Measurements from ENCODE around the gene ACTR1B.
A peak's percentile ranks its signal among the peaks of the same experiment; 100 is the strongest.

Gene ACTR1B

GRCh38 chr2:97703741-97704140 lies 39.9 kb upstream of the ACTR1B start:
- TF ChIP-seq TAF1 (IDR thresholded peaks at IDR 0.05; ENCODE audit: low read depth, low read length): no peak
- no peak for TF ChIP-seq POLR2A (IDR thresholded peaks at IDR 0.05; ENCODE audit: low read depth, low read length)
- TF ChIP-seq POU2F2 (IDR thresholded peaks at IDR 0.05; ENCODE audit: low read depth, low read length): no peak
- no peak for TF ChIP-seq POLR2AphosphoS5 (IDR thresholded peaks at IDR 0.05; ENCODE audit: low read depth, low read length)
- TF ChIP-seq PAX5 (IDR thresholded peaks at IDR 0.05; ENCODE audit: insufficient read depth, low read length, severe bottlenecking): no peak
- TF ChIP-seq SPI1 (IDR thresholded peaks at IDR 0.05; ENCODE audit: low read depth, low read length): no peak
- DNase-seq (ENCODE audit: insufficient read length, low spot score) (no peak), FAIRE-seq (no peak)

- DNase-seq (ENCODE audit: insufficient read length, low spot score) (no peak), FAIRE-seq (no peak)
- no peak for TF ChIP-seq SPI1 (IDR thresholded peaks at IDR 0.05; ENCODE audit: low read depth, low read length)
- TF ChIP-seq POLR2A (IDR thresholded peaks at IDR 0.05; ENCODE audit: low read depth, low read length): no peak
- TF ChIP-seq POLR2AphosphoS5 (IDR thresholded peaks at IDR 0.05; ENCODE audit: low read depth, low read length): no peak
- TF ChIP-seq PAX5 (IDR thresholded peaks at IDR 0.05; ENCODE audit: insufficient read depth, low read length, severe bottlenecking): no peak
- TF ChIP-seq POU2F2 (IDR thresholded peaks at IDR 0.05; ENCODE audit: low read depth, low read length): no peak
- no peak for TF ChIP-seq TAF1 (IDR thresholded peaks at IDR 0.05; ENCODE audit: low read depth, low read length)
Observed at GRCh38 chr2:97702731-97703470, 39.1 kb upstream of the ACTR1B start.

GRCh38 chr2:97701851-97702465 lies 38.1 kb upstream of the ACTR1B start:
- TF ChIP-seq SPI1 (IDR thresholded peaks at IDR 0.05; ENCODE audit: low read depth, low read length) (no peak), PAX5 (IDR thresholded peaks at IDR 0.05; ENCODE audit: insufficient read depth, low read length, severe bottlenecking) (no peak), TAF1 (IDR thresholded peaks at IDR 0.05; ENCODE audit: low read depth, low read length) (no peak), POLR2A (IDR thresholded peaks at IDR 0.05; ENCODE audit: low read depth, low read length) (no peak), POLR2AphosphoS5 (IDR thresholded peaks at IDR 0.05; ENCODE audit: low read depth, low read length) (no peak), POU2F2 (IDR thresholded peaks at IDR 0.05; ENCODE audit: low read depth, low read length) (no peak)
- DNase-seq (ENCODE audit: insufficient read length, low spot score) (no peak), FAIRE-seq (no peak)

GRCh38 chr2:97701186-97701585 lies 37.3 kb upstream of the ACTR1B start:
- no peak for FAIRE-seq
- DNase-seq (ENCODE audit: insufficient read length, low spot score): no peak
- no peak for TF ChIP-seq TAF1 (IDR thresholded peaks at IDR 0.05; ENCODE audit: low read depth, low read length)
- no peak for TF ChIP-seq SPI1 (IDR thresholded peaks at IDR 0.05; ENCODE audit: low read depth, low read length)
- TF ChIP-seq POU2F2 (IDR thresholded peaks at IDR 0.05; ENCODE audit: low read depth, low read length): no peak
- no peak for TF ChIP-seq PAX5 (IDR thresholded peaks at IDR 0.05; ENCODE audit: insufficient read depth, low read length, severe bottlenecking)
- no peak for TF ChIP-seq POLR2A (IDR thresholded peaks at IDR 0.05; ENCODE audit: low read depth, low read length)
- TF ChIP-seq POLR2AphosphoS5 (IDR thresholded peaks at IDR 0.05; ENCODE audit: low read depth, low read length): no peak

- DNase-seq (ENCODE audit: insufficient read length, low spot score): no peak
- FAIRE-seq: peak; percentile 77
- TF ChIP-seq SPI1 (IDR thresholded peaks at IDR 0.05; ENCODE audit: low read depth, low read length): no peak
- no peak for TF ChIP-seq POLR2AphosphoS5 (IDR thresholded peaks at IDR 0.05; ENCODE audit: low read depth, low read length)
- TF ChIP-seq PAX5 (IDR thresholded peaks at IDR 0.05; ENCODE audit: insufficient read depth, low read length, severe bottlenecking): no peak
- no peak for TF ChIP-seq TAF1 (IDR thresholded peaks at IDR 0.05; ENCODE audit: low read depth, low read length)
- no peak for TF ChIP-seq POLR2A (IDR thresholded peaks at IDR 0.05; ENCODE audit: low read depth, low read length)
- no peak for TF ChIP-seq POU2F2 (IDR thresholded peaks at IDR 0.05; ENCODE audit: low read depth, low read length)
Observed at GRCh38 chr2:97699765-97700444, 36.1 kb upstream of the ACTR1B start.

- FAIRE-seq (no peak), DNase-seq (ENCODE audit: insufficient read length, low spot score) (no peak)
- TF ChIP-seq TAF1 (IDR thresholded peaks at IDR 0.05; ENCODE audit: low read depth, low read length) (no peak), PAX5 (IDR thresholded peaks at IDR 0.05; ENCODE audit: insufficient read depth, low read length, severe bottlenecking) (no peak)
Observed at GRCh38 chr2:97698530-97698929, 34.7 kb upstream of the ACTR1B start.

- peak; percentile 59 for DNase-seq (ENCODE audit: insufficient read length, low spot score)
- FAIRE-seq: peak; percentile 74
- TF ChIP-seq POLR2AphosphoS5 (IDR thresholded peaks at IDR 0.05; ENCODE audit: low read depth, low read length): no peak
- TF ChIP-seq SPI1 (IDR thresholded peaks at IDR 0.05; ENCODE audit: low read depth, low read length): no peak
- TF ChIP-seq TAF1 (IDR thresholded peaks at IDR 0.05; ENCODE audit: low read depth, low read length): no peak
- TF ChIP-seq POU2F2 (IDR thresholded peaks at IDR 0.05; ENCODE audit: low read depth, low read length): no peak
- TF ChIP-seq PAX5 (IDR thresholded peaks at IDR 0.05; ENCODE audit: insufficient read depth, low read length, severe bottlenecking): no peak
- no peak for TF ChIP-seq POLR2A (IDR thresholded peaks at IDR 0.05; ENCODE audit: low read depth, low read length)
Observed at GRCh38 chr2:97697252-97698235, 33.7 kb upstream of the ACTR1B start.

- TF ChIP-seq POLR2AphosphoS5 (IDR thresholded peaks at IDR 0.05; ENCODE audit: low read depth, low read length) (no peak), POU2F2 (IDR thresholded peaks at IDR 0.05; ENCODE audit: low read depth, low read length) (no peak), POLR2A (IDR thresholded peaks at IDR 0.05; ENCODE audit: low read depth, low read length) (no peak), SPI1 (IDR thresholded peaks at IDR 0.05; ENCODE audit: low read depth, low read length) (no peak), TAF1 (IDR thresholded peaks at IDR 0.05; ENCODE audit: low read depth, low read length) (no peak)
- FAIRE-seq (no peak), DNase-seq (ENCODE audit: insufficient read length, low spot score) (no peak)
Observed at GRCh38 chr2:97695744-97696143, 31.9 kb upstream of the ACTR1B start.

Data from GM12891 (cell line).